Natural killer cell (primary cell): ENCODE results near the gene MGAT5B. TPM values are rescaled to one million over a fixed set of nuclear protein-coding genes. Genes with fewer than 3 reads are reported as not detected.

Source experiments
- ATAC-seq, 3 donors: fragments of 150-1000 bp in 2 of 3; fragments of 200-7000 bp in 1 of 3; cut with Tn5 transposase; 1 replicate in 1 of 3; 2 replicates in 2 of 3; pipeline ENCODE4 v1.10.0; 2021; ENCODE audit warnings: mild to moderate bottlenecking in 2 of 3, moderate library complexity in 2 of 3
- DNase-seq, 2 donors: peaks; one replicate each; pipeline versions ENCODE4 v3.0.0 to v3.0.0-alpha.2; 2013 to 2021; ENCODE audit warnings: mixed read lengths in 1 of 2
- H3K27ac ChIP-seq: one replicate; pipeline ENCODE4 v1.5.1; 2013; ENCODE audit warnings: mild to moderate bottlenecking, low read length
- H3K27me3 ChIP-seq: one replicate; pipeline ENCODE4 v1.6.1; 2013; ENCODE audit warnings: low read length; ENCODE audit not compliant: control insufficient read depth, insufficient read depth
- H3K36me3 ChIP-seq: one replicate; pipeline ENCODE4 v1.6.1; 2013; ENCODE audit warnings: low read length; ENCODE audit not compliant: control insufficient read depth, insufficient read depth
- H3K4me1 ChIP-seq: one replicate; pipeline ENCODE4 v1.6.1; 2013; ENCODE audit warnings: low read length; ENCODE audit not compliant: control insufficient read depth, insufficient read depth
- H3K4me3 ChIP-seq: one replicate; pipeline ENCODE4 v1.5.1; 2013; ENCODE audit warnings: low read length
- H3K9me3 ChIP-seq: one replicate; pipeline ENCODE4 v1.6.1; 2013; ENCODE audit warnings: low read length; ENCODE audit not compliant: control insufficient read depth, insufficient read depth
- H3K27ac Mint-ChIP-seq, 2 donors: one replicate each; pipeline ENCODE4 v1.8.0; 2022; ENCODE audit warnings: mild to moderate bottlenecking in 2 of 2, mixed read lengths in 2 of 2, moderate library complexity in 1 of 2
- H3K27me3 Mint-ChIP-seq, 2 donors: one replicate each; pipeline ENCODE4 v1.8.0; 2022; ENCODE audit warnings: low read depth in 2 of 2, mixed read lengths in 2 of 2
- H3K36me3 Mint-ChIP-seq: one replicate; pipeline ENCODE4 v1.8.0; 2022; ENCODE audit warnings: mixed read lengths
- H3K4me1 Mint-ChIP-seq, 2 donors: one replicate each; pipeline ENCODE4 v1.8.0; 2022; ENCODE audit warnings: mixed read lengths in 2 of 2
- H3K4me3 Mint-ChIP-seq: one replicate; pipeline ENCODE4 v1.8.0; 2022; ENCODE audit warnings: mild to moderate bottlenecking, moderate library complexity, mixed read lengths
- H3K9me3 Mint-ChIP-seq, 2 donors: one replicate each; pipeline ENCODE4 v1.8.0; 2022; ENCODE audit warnings: mixed read lengths in 2 of 2
- CTCF ChIP-seq: fragments of 200-600 bp; IDR thresholded peaks from one replicate; pipeline ENCODE4 v1.8.0; 2022; ENCODE audit warnings: antibody characterized with exemption
- WGBS: methylation state at CpG from one replicate; pipeline ENCODE4 v1.1.7; 2013; ENCODE audit warnings: missing lambda C conversion rate; ENCODE audit not compliant: insufficient coverage; 5-methylcytosine and 5-hydroxymethylcytosine counted together
- intact Hi-C: fragments of 100-400 bp; cut with micrococcal nuclease; formaldehyde crosslinking; loops from one replicate; pipeline ENCODE4 v1.14.2; 2022
- total RNA-seq, 4 donors: library from RNA; stranded (reverse); fragments of 120-200 nt in 1 of 4; gene quantifications; one replicate each; pipeline versions ENCODE4 v1.2.3 to v1.2.4, GENCODE V29; 2013 to 2022

MGAT5B gene
- total RNA-seq, 3 donors from 2014 or later (not counting 1 experiment from before 2014, with no cell fraction given) = not detected

- intact Hi-C loops = no loop called here
- Histone ChIP-seq H3K36me3 (no peaks in the 10 kb centered on the region), H3K4me3 (no peak overlapping the region), H3K27ac (no peak overlapping the region), H3K27me3 (no peaks in the 10 kb centered on the region), H3K9me3 (no peaks in the 10 kb centered on the region), H3K4me1 (no peaks in the 10 kb centered on the region)
- Mint-ChIP-seq H3K27ac (no peak overlapping the region), H3K36me3 (no peaks in the 10 kb centered on the region), H3K4me3 (no peak overlapping the region), H3K27me3 (peaks cover 9 to 18% of the 10 kb centered on the region in 2 donors), H3K4me1 (no peaks in the 10 kb centered on the region), H3K9me3 (no peaks in the 10 kb centered on the region)
- no peak for DNase-seq
- WGBS = 90% methylated on average over 6 of the region's 6 CpGs
- TF ChIP-seq CTCF = no peak
- no peak for ATAC-seq
Measured at GRCh38 chr17:76930107-76930506, 61.9 kb downstream of the MGAT5B start.

- Mint-ChIP-seq H3K4me1 (no peaks in the 10 kb centered on the region), H3K9me3 (no peaks in the 10 kb centered on the region), H3K27me3 (peaks cover 7 to 18% of the 10 kb centered on the region in 2 donors), H3K27ac (no peak overlapping the region), H3K36me3 (no peaks in the 10 kb centered on the region), H3K4me3 (no peak overlapping the region)
- Histone ChIP-seq H3K4me3 (no peak overlapping the region), H3K27me3 (no peaks in the 10 kb centered on the region), H3K4me1 (no peaks in the 10 kb centered on the region), H3K27ac (no peak overlapping the region), H3K9me3 (no peaks in the 10 kb centered on the region), H3K36me3 (no peaks in the 10 kb centered on the region)
- WGBS = 93% methylated on average over 34 of the region's 36 CpGs
- DNase-seq = no peak
- TF ChIP-seq CTCF = no peak
- intact Hi-C loops = no loop called here
- ATAC-seq = no peak
Measured at GRCh38 chr17:76932402-76933333, 64.5 kb downstream of the MGAT5B start.

DNA sequence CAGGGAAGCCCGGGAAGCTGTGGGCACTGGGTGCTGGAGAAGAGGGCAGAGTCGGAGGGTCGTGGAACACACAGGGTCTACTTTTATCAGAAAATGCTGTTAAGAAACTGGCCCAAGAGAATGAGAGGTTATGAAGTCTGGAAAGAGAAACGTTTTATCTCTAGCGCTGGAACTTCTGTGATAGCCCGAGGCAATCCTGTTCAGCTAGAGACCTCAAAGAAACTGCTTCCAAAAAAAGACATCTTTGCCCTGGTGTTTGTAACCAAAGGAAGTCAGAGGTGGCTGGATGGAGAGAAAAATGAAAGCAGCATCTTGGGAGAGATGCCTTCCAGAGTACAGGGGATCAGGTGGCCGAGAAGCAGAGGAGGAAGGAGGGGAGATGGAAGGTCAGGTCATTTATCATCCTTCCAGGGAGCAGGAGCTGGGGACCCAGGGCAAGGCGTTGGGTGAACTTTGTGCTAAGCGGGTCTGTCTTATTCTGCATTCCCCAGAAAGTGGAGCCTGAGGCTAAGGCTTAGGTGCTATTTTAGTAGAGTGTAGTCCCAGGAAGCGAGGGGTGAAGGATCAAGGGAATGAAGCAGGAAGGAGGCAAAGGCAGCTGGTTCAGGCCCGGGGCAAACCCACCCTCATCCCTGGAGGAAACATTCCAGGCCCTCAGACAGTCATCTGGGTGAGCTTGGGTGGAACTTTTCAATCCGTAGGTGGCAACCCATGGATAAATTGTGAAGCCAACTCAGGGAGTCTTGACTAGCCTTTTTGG is 66.5 kb downstream of the MGAT5B start:
- Mint-ChIP-seq H3K9me3 (no peaks in the 10 kb centered on the region), H3K27ac (no peak overlapping the region), H3K4me1 (no peaks in the 10 kb centered on the region), H3K4me3 (no peak overlapping the region), H3K36me3 (no peaks in the 10 kb centered on the region), H3K27me3 (peaks cover 7 to 12% of the 10 kb centered on the region in 2 donors)
- TF ChIP-seq CTCF = no peak
- H3K9me3 ChIP-seq = no peaks in the 10 kb centered on the region
- ATAC-seq (no peak), DNase-seq (no peak)
- no peak overlapping the region for H3K27ac ChIP-seq
- no peaks in the 10 kb centered on the region for H3K27me3 ChIP-seq
- WGBS = 77% methylated on average over 12 of the region's 12 CpGs
- no peaks in the 10 kb centered on the region for H3K4me1 ChIP-seq
- no peaks in the 10 kb centered on the region for H3K36me3 ChIP-seq
- intact Hi-C loops = no loop called here
- no peak overlapping the region for H3K4me3 ChIP-seq
